ENCODE data around the gene SEMA6D.

Gene SEMA6D

GRCh38 chr15:47792231-47792630 lies 74.9 kb downstream of the SEMA6D start:
- no peak for DNase-seq

GRCh38 chr15:47794252-47794914 lies 77.1 kb downstream of the SEMA6D start:
- no peak for DNase-seq

GRCh38 chr15:47795864-47796263 lies 78.6 kb downstream of the SEMA6D start:
- no peak for DNase-seq

- DNase-seq: no peak
Observed at GRCh38 chr15:47796339-47796738, 79.0 kb downstream of the SEMA6D start.

GRCh38 chr15:47796830-47797229 lies 79.5 kb downstream of the SEMA6D start:
- DNase-seq: no peak

GRCh38 chr15:47801522-47801921 lies 84.2 kb downstream of the SEMA6D start:
- no peak for DNase-seq

- DNase-seq: no peak
Observed at GRCh38 chr15:47802216-47802615, 84.9 kb downstream of the SEMA6D start.

- DNase-seq: no peak
Observed at GRCh38 chr15:47803767-47804166, 86.5 kb downstream of the SEMA6D start.

- DNase-seq: no peak
Observed at GRCh38 chr15:47804733-47805132, 87.4 kb downstream of the SEMA6D start.

GRCh38 chr15:47806008-47806407 lies 88.7 kb downstream of the SEMA6D start:
- no peak for DNase-seq

GRCh38 chr15:47811172-47811571 lies 93.9 kb downstream of the SEMA6D start:
- DNase-seq: no peak

- DNase-seq: no peak
Observed at GRCh38 chr15:47812470-47812999, 95.2 kb downstream of the SEMA6D start.

GRCh38 chr15:47813748-47814384 lies 96.6 kb downstream of the SEMA6D start:
- no peak for DNase-seq

- no peak for DNase-seq
Observed at GRCh38 chr15:47814620-47815019, 97.3 kb downstream of the SEMA6D start.

GRCh38 chr15:47817969-47818548 lies 100.8 kb downstream of the SEMA6D start:
- no peak for DNase-seq

- no peak for DNase-seq
Observed at GRCh38 chr15:47819158-47819557, 101.9 kb downstream of the SEMA6D start.

GRCh38 chr15:47820057-47820746 lies 102.9 kb downstream of the SEMA6D start:
- DNase-seq: no peak

- no peak for DNase-seq
Observed at GRCh38 chr15:47820747-47821319, 103.5 kb downstream of the SEMA6D start.

- DNase-seq: no peak
Observed at GRCh38 chr15:47822048-47822447, 104.7 kb downstream of the SEMA6D start.
